K562 (cell line): Measurements from ENCODE around the gene ANKDD1A. TPM values are rescaled to one million over a fixed set of nuclear protein-coding genes. Genes with fewer than 3 reads are reported as not detected.

Experiments
- ATAC-seq: fragments of 200-7000 bp; cut with Tn5 transposase; 3 replicates; pipeline ENCODE4 v1.9.1; 2020; ENCODE audit warnings: moderate library complexity
- BruUV-seq: library from RNA; stranded (reverse); fragments of 400-500 nt; replicated peaks from 2 replicates; lab custom pipeline; 2021; lab: Mats Ljungman, UMichigan
- CTCF ChIA-PET: fragments of 300-600 bp; formaldehyde crosslinking; extraction: SDS; loops from one replicate; lab custom pipeline; 2021; ENCODE audit warnings: low intra/inter-chr PET ratio; lab: Yijun Ruan, JAX
- POLR2A ChIA-PET: fragments of 300-600, 350-650 bp; sonication (Branson Sonifier 250); formaldehyde crosslinking; extraction: SDS; loops from one replicate; lab custom pipeline; 2021; ENCODE audit warnings: antibody characterized with exemption, inconsistent platforms; lab: Yijun Ruan, JAX
- DNase-seq, 4 experiments: peaks; one replicate each; pipeline versions ENCODE4 v3.0.0 to v3.0.0-alpha.2; 2011 to 2018; ENCODE audit warnings: low spot score in 3 of 4, mixed read lengths in 3 of 4; ENCODE audit errors: extremely low read depth in 1 of 4
- FAIRE-seq: peaks from 2 replicates; lab custom pipeline; 2011; peaks lifted over from hg19 to GRCh38; lab: Jason Lieb, UNC
- H2AFZ ChIP-seq: 2 replicates; pipeline ENCODE4 v1.6.0; 2011; ENCODE audit warnings: low read depth, low read length, control low read depth, inconsistent platforms
- H3K27ac ChIP-seq: fragments of 200-600 bp; 3 replicates; pipeline ENCODE4 v1.8.0; 2011; ENCODE audit warnings: low read depth, mild to moderate bottlenecking, control low read depth, inconsistent platforms, low read length, moderate library complexity, mixed read lengths; ENCODE audit errors: extremely low read depth
- H3K27me3 ChIP-seq, 2 experiments: fragments of 300-600 bp in 1 of 2; 2 replicates in 1 of 2; 3 replicates in 1 of 2; pipeline versions ENCODE4 v1.6.0 to v1.8.0; 2011; ENCODE audit warnings: inconsistent platforms in 2 of 2, low read length in 2 of 2, mild to moderate bottlenecking in 1 of 2, mixed read lengths in 1 of 2, moderate library complexity in 1 of 2; ENCODE audit not compliant: control insufficient read depth in 2 of 2, insufficient read depth in 2 of 2
- H3K36me3 ChIP-seq: fragments of 300-600 bp; 3 replicates; pipeline ENCODE4 v1.8.0; 2011; ENCODE audit warnings: mild to moderate bottlenecking, low read length, inconsistent platforms; ENCODE audit not compliant: control insufficient read depth, insufficient read depth
- H3K4me1 ChIP-seq, 2 experiments: fragments of 200-600 bp in 1 of 2; replicated peaks in 1 of 2; 2 replicates in 1 of 2; 3 replicates in 1 of 2; pipeline versions ENCODE4 v1.5.1 to v1.8.0; 2011; ENCODE audit warnings: inconsistent platforms in 2 of 2, low read length in 2 of 2, mild to moderate bottlenecking in 1 of 2, mixed read lengths in 1 of 2, moderate library complexity in 1 of 2; ENCODE audit not compliant: control insufficient read depth in 2 of 2, insufficient read depth in 2 of 2
- H3K4me2 ChIP-seq: 2 replicates; pipeline ENCODE4 v1.6.1; 2011; ENCODE audit warnings: low read length, control low read depth, inconsistent platforms, mixed read lengths; ENCODE audit not compliant: insufficient read depth
- H3K4me3 ChIP-seq: fragments of 200-600 bp; sonication (generic), shearing (Covaris generic); 2 replicates; pipeline ENCODE4 v1.5.1; 2016; ENCODE audit warnings: control low read depth, inconsistent platforms
- H3K79me2 ChIP-seq: fragments of 200-600 bp; 3 replicates; pipeline ENCODE4 v1.8.0; 2011; ENCODE audit warnings: low read length, inconsistent platforms; ENCODE audit not compliant: control insufficient read depth, insufficient read depth
- H3K9ac ChIP-seq, 2 experiments: 2 replicates each; pipeline versions ENCODE4 v1.6.0 to v1.6.1; 2011; ENCODE audit warnings: low read depth in 2 of 2, low read length in 2 of 2, control low read depth in 1 of 2, inconsistent platforms in 1 of 2, mild to moderate bottlenecking in 1 of 2, mixed read lengths in 1 of 2; ENCODE audit not compliant: insufficient read depth in 1 of 2
- H3K9me1 ChIP-seq: one replicate; pipeline ENCODE4 v1.6.0; 2011; ENCODE audit warnings: inconsistent platforms, mild to moderate bottlenecking, low read length, moderate library complexity; ENCODE audit not compliant: control insufficient read depth, insufficient read depth
- H3K9me3 ChIP-seq: replicated peaks from 2 replicates; pipeline ENCODE4 v1.5.1; 2011; ENCODE audit warnings: low read depth, low read length, inconsistent platforms; ENCODE audit not compliant: control insufficient read depth, insufficient read depth
- H4K20me1 ChIP-seq: replicated peaks from 2 replicates; pipeline ENCODE4 v1.6.1; 2011; ENCODE audit warnings: low read length, inconsistent platforms, mixed read lengths; ENCODE audit not compliant: control insufficient read depth, insufficient read depth
- MBD2 ChIP-seq: sonication (generic); IDR thresholded peaks from 2 replicates; pipeline ENCODE4 v1.6.1; 2016; ENCODE audit warnings: low read depth, borderline replicate concordance
- MTA1 ChIP-seq: fragments of 450-650 bp; IDR thresholded peaks from 2 replicates; pipeline ENCODE4 v1.6.1; 2017; ENCODE audit warnings: borderline replicate concordance
- POLR2AphosphoS5 ChIP-seq: IDR thresholded peaks from 2 replicates; pipeline ENCODE4 v1.6.1; 2011; ENCODE audit warnings: mild to moderate bottlenecking, low read depth, low read length, moderate library complexity; ENCODE audit not compliant: control insufficient read depth, insufficient read depth
- SLC30A9 ChIP-seq: fragments of 250-450 bp; sonication (Bioruptor Pico); IDR thresholded peaks from 2 replicates; pipeline ENCODE4 v1.8.0; 2022; ENCODE audit warnings: mild to moderate bottlenecking, moderate library complexity
- SRF ChIP-seq, 2 experiments: fragments of 250-450, 450-650 bp in 1 of 2; sonication (Bioruptor Pico) in 1 of 2; sonication (generic) in 1 of 2; formaldehyde crosslinking; IDR thresholded peaks; 2 replicates each; pipeline versions ENCODE4 v1.5.0 to v1.5.1; 2020 to 2022; ENCODE audit warnings: mild to moderate bottlenecking in 1 of 2, missing genetic modification reagents in 1 of 2
- STAG1 ChIP-seq: sonication (generic); formaldehyde crosslinking; IDR thresholded peaks from 2 replicates; pipeline ENCODE4 v1.5.0; 2020; ENCODE audit warnings: missing genetic modification reagents, borderline replicate concordance
- WGBS: fragments of 100-300 bp; shearing (Covaris generic); methylation state at CpG from one replicate; pipeline ENCODE4 v1.1.6; 2016; ENCODE audit warnings: low coverage, mixed read lengths; ENCODE audit not compliant: insufficient coverage; ENCODE audit errors: missing lambda C conversion rate; 5-methylcytosine and 5-hydroxymethylcytosine counted together
- in situ Hi-C: fragments of 300-500 bp; cut with MboI; formaldehyde crosslinking; loops from 4 replicates; pipeline ENCODE4 v1.15.0; 2018; ENCODE audit warnings: inconsistent platforms, mixed read lengths
- intact Hi-C: fragments of 100-400 bp; cut with micrococcal nuclease; formaldehyde crosslinking; loops from 2 replicates; pipeline ENCODE4 v1.14.2; 2022
- polyA plus RNA-seq, 8 experiments: library from polyadenylated mRNA; depleted of rRNA in 4 of 8; stranded (reverse) in 5 of 8; unstranded in 3 of 8; fragments of >200 nt; fragmentation: Nextera tagmentation in 2 of 8; fragmentation: Illumina TruSeq in 1 of 8; extraction: Ambion mirVana in 2 of 8; extraction: Trizol in 1 of 8; gene quantifications; 2 replicates each; pipeline versions ENCODE4 v1.2.1 to v1.2.3, GENCODE V29; 2011 to 2014; ENCODE audit warnings: inconsistent platforms in 1 of 8, missing spikeins in 1 of 8
- total RNA-seq, 7 experiments: library from RNA; depleted of rRNA in 6 of 7; stranded (reverse); fragments of >200 nt in 6 of 7; fragmentation: Illumina TruSeq in 2 of 7; extraction: Trizol in 2 of 7; gene quantifications; 2 replicates each; pipeline versions ENCODE4 v1.2.1 to v1.2.3, GENCODE V29; 2011 to 2021; ENCODE audit warnings: low replicate concordance in 1 of 7
- TF ChIP-seq, protein P1 (sequence below), 2 experiments: fragments of 450-650 bp in 1 of 2; sonication (generic) in 1 of 2; formaldehyde crosslinking in 1 of 2; IDR thresholded peaks; 2 replicates each; pipeline versions ENCODE4 v1.7.1 to v1.9.0; 2016 to 2022; ENCODE audit warnings: inconsistent platforms in 1 of 2, mild to moderate bottlenecking in 1 of 2, missing genetic modification reagents in 1 of 2

Gene ANKDD1A
- total and polyA plus RNA-seq, 9 of the 15 experiments (the other 6 are each of a cell fraction or from before 2014, with no cell fraction given) = 0.08 to 0.80 (median 0.43) TPM

DNA sequence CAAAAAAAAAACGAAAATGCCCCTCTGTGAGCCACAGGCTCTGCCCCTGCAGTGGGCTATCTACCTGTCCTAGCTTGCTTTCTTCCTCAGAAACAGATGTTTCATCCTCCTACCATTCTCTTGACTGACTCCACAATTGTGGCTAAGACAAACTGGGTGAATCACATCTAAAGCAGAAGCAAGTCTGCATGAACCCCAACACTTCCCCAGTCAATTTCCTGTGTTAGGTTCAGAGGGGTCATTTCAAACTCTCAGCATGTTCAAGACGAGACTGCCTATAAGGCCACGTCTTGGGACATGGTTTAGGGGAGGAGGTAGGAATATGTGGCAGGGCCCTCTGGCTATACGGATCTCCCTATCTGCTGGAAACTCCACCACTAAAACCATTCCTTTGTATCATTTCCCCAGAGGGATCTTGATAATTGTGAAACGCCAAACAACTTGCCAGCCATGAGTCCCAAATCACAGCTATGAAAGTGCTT, 28.6 kb upstream of the ANKDD1A start:
- 7% methylated on average over 5 of the region's 5 CpGs for WGBS
- no peak overlapping the region for H3K4me3 ChIP-seq
- peaks cover 2 to 6% of the 10 kb centered on the region in 2 experiments; a peak in 2 of 5 replicates for H3K27me3 ChIP-seq
- H4K20me1 ChIP-seq = no peaks in the 10 kb centered on the region
- ChIA-PET POLR2A (interaction anchor here (0.8 to 1.7 kb wide), 3 partner anchors 10 to 27 kb away, joined by 3 to 7 read pairs (median 3); no protein-coding TSS in a partner anchor), CTCF (no interaction called here)
- FAIRE-seq = no peak
- intact Hi-C loops = no loop called here
- H2AFZ ChIP-seq = no peak overlapping the region
- no peak overlapping the region for H3K27ac ChIP-seq
- no peaks in the 10 kb centered on the region for H3K9me1 ChIP-seq
- no peaks in the 10 kb centered on the region for H3K79me2 ChIP-seq
- no peak for DNase-seq
- H3K9me3 ChIP-seq = no peaks in the 10 kb centered on the region
- BruUV-seq = no TSS peak
- no peak for ATAC-seq
- no peak for TF ChIP-seq POLR2AphosphoS5
- no peak for TF ChIP-seq STAG1 (CRISPR knock-in tag)
- no peak for TF ChIP-seq MBD2
- TF ChIP-seq MTA1 = no peak
- TF ChIP-seq, protein P1, sequence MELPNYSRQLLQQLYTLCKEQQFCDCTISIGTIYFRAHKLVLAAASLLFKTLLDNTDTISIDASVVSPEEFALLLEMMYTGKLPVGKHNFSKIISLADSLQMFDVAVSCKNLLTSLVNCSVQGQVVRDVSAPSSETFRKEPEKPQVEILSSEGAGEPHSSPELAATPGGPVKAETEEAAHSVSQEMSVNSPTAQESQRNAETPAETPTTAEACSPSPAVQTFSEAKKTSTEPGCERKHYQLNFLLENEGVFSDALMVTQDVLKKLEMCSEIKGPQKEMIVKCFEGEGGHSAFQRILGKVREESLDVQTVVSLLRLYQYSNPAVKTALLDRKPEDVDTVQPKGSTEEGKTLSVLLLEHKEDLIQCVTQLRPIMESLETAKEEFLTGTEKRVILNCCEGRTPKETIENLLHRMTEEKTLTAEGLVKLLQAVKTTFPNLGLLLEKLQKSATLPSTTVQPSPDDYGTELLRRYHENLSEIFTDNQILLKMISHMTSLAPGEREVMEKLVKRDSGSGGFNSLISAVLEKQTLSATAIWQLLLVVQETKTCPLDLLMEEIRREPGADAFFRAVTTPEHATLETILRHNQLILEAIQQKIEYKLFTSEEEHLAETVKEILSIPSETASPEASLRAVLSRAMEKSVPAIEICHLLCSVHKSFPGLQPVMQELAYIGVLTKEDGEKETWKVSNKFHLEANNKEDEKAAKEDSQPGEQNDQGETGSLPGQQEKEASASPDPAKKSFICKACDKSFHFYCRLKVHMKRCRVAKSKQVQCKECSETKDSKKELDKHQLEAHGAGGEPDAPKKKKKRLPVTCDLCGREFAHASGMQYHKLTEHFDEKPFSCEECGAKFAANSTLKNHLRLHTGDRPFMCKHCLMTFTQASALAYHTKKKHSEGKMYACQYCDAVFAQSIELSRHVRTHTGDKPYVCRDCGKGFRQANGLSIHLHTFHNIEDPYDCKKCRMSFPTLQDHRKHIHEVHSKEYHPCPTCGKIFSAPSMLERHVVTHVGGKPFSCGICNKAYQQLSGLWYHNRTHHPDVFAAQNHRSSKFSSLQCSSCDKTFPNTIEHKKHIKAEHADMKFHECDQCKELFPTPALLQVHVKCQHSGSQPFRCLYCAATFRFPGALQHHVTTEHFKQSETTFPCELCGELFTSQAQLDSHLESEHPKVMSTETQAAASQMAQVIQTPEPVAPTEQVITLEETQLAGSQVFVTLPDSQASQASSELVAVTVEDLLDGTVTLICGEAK (IDR thresholded peaks at IDR 0.05) = no peak
- TF ChIP-seq, protein P1 (CRISPR knock-in tag; IDR thresholded peaks at IDR 0.05) = no peak
- TF ChIP-seq SLC30A9 (CRISPR knock-in tag) = no peak
- TF ChIP-seq SRF (CRISPR knock-in tag; IDR thresholded peaks at IDR 0.05) = no peak
- no peak overlapping the region for H3K4me2 ChIP-seq
- peaks cover 0 to 4% of the 10 kb centered on the region in 2 experiments; a peak in 1 of 5 replicates for H3K4me1 ChIP-seq
- no peaks in the 10 kb centered on the region for H3K36me3 ChIP-seq
- H3K9ac ChIP-seq = no peak overlapping the region
- in situ Hi-C loops = no loop called here
